ENCODE results near the gene HAGHL.

HAGHL gene

GRCh38 chr16:776824-777223, 49.9 kb downstream of the HAGHL start:
- DNase-seq, result no peak

- no peak for DNase-seq
These were observed 50.9 kb downstream of the HAGHL start for GRCh38 chr16:777826-778225.

GRCh38 chr16:778447-778846, 51.5 kb downstream of the HAGHL start:
- no peak for DNase-seq

- no peak for DNase-seq
These were observed 52.1 kb downstream of the HAGHL start for GRCh38 chr16:778909-779527.
